CD4-positive, CD25-positive, alpha-beta regulatory T cell (primary cell): Measurements from ENCODE around the gene ZNF208. TPM values are rescaled to one million over a fixed set of nuclear protein-coding genes. Genes with fewer than 3 reads are reported as not detected.
A peak's percentile ranks its signal among the peaks of the same experiment; 100 is the strongest.
"Not testable (repeated sequence)": the region's sequence is repeated elsewhere in the genome, so short reads cannot be mapped to it uniquely, and the experiment has no call there.

Source experiments
- ATAC-seq, 2 donors: fragments of 150-1000 bp; cut with Tn5 transposase; one replicate each; pipeline ENCODE4 v1.10.0; 2021; ENCODE audit warnings: low read depth in 2 of 2, moderate number of reproducible peaks in 2 of 2, moderate library complexity in 1 of 2
- DNase-seq, 3 donors: peaks; one replicate each; pipeline versions ENCODE4 v3.0.0 to v3.0.0-alpha.2; 2012 to 2022; ENCODE audit warnings: mixed read lengths in 1 of 3
- H3K27ac ChIP-seq: one replicate; pipeline ENCODE4 v1.7.0; 2013; ENCODE audit warnings: mild to moderate bottlenecking, low read length; ENCODE audit not compliant: insufficient read depth, poor library complexity, severe bottlenecking
- H3K27me3 ChIP-seq: one replicate; pipeline ENCODE4 v1.7.0; 2013; ENCODE audit warnings: low read length; ENCODE audit not compliant: control insufficient read depth, insufficient read depth
- H3K36me3 ChIP-seq: one replicate; pipeline ENCODE4 v1.7.0; 2013; ENCODE audit warnings: mild to moderate bottlenecking, low read length, moderate library complexity; ENCODE audit not compliant: control insufficient read depth, insufficient read depth
- H3K4me1 ChIP-seq: 2 replicates; pipeline ENCODE4 v1.7.0; 2013; ENCODE audit warnings: mild to moderate bottlenecking, low read length; ENCODE audit not compliant: insufficient read depth, control insufficient read depth, poor library complexity, severe bottlenecking
- H3K4me3 ChIP-seq: one replicate; pipeline ENCODE4 v1.7.0; 2013; ENCODE audit warnings: low read depth, mild to moderate bottlenecking, low read length, moderate library complexity
- H3K9me3 ChIP-seq, 2 experiments: 1 replicate in 1 of 2; 2 replicates in 1 of 2; pipeline ENCODE4 v1.7.0; 2013; ENCODE audit warnings: low read length in 2 of 2, mild to moderate bottlenecking in 1 of 2, moderate library complexity in 1 of 2; ENCODE audit not compliant: control insufficient read depth in 2 of 2
- H3K27ac Mint-ChIP-seq, 3 donors: one replicate each; pipeline ENCODE4 v1.8.0; 2020 to 2022; ENCODE audit warnings: mild to moderate bottlenecking in 3 of 3, mixed read lengths in 3 of 3, moderate library complexity in 2 of 3
- H3K27me3 Mint-ChIP-seq: one replicate; pipeline ENCODE4 v1.8.0; 2022; ENCODE audit warnings: mild to moderate bottlenecking, mixed read lengths
- H3K36me3 Mint-ChIP-seq: one replicate; pipeline ENCODE4 v1.8.0; 2020; ENCODE audit warnings: mixed read lengths
- H3K4me1 Mint-ChIP-seq, 4 donors: one replicate each; pipeline ENCODE4 v1.8.0; 2020 to 2022; ENCODE audit warnings: mixed read lengths in 4 of 4, mild to moderate bottlenecking in 1 of 4
- H3K4me3 Mint-ChIP-seq, 4 donors: one replicate each; pipeline ENCODE4 v1.8.0; 2020 to 2022; ENCODE audit warnings: mild to moderate bottlenecking in 4 of 4, mixed read lengths in 4 of 4, moderate library complexity in 3 of 4
- H3K9me3 Mint-ChIP-seq, 7 donors: one replicate each; pipeline ENCODE4 v1.8.0; 2020 to 2022; ENCODE audit warnings: mixed read lengths in 7 of 7, mild to moderate bottlenecking in 3 of 7, moderate library complexity in 2 of 7
- polyA plus RNA-seq, 4 donors: library from polyadenylated mRNA; unstranded; fragments of 300-500 nt; fragmentation: Illumina TruSeq; gene quantifications; one replicate each; pipeline ENCODE4 v1.2.3, GENCODE V29; 2021
- total RNA-seq: library from RNA; stranded (reverse); gene quantifications from one replicate; pipeline ENCODE4 v1.2.3, GENCODE V29; 2022

ZNF208 gene
- total and polyA plus RNA-seq, 5 donors from 2014 or later = 0.47 to 1.3 (median 0.88) TPM; not detected in 1

DNA sequence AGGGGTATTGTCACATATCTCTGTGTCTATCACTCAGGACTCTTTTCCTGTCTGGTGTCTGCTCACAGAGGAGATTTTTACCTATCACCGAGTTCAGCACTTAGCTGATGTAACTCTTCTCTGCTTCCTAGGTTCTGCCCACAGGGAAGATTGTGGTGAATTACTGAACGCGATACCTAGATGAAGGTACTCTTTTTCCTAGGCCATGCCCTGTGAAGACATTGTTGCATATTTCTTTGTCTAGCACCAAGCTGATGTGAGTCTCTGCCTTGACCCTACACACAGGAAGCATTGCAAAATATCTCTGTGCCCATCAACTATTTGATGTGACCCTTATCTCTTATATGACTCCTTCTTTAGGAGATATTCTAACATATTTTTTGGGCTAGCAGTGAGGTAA, 102.7 kb downstream of the ZNF208 start:
- no peaks in the 10 kb centered on the region for H3K36me3 Mint-ChIP-seq
- H3K4me1 Mint-ChIP-seq = no peaks in the 10 kb centered on the region
- no peak for DNase-seq
- Histone ChIP-seq H3K36me3 (no peaks in the 10 kb centered on the region), H3K4me1 (no peaks in the 10 kb centered on the region), H3K4me3 (no peak overlapping the region), H3K27ac (no peak overlapping the region), H3K9me3 (peaks cover 8 to 12% of the 10 kb centered on the region in 2 experiments), H3K27me3 (no peaks in the 10 kb centered on the region)
- H3K27ac Mint-ChIP-seq = no peak overlapping the region
- ATAC-seq = no peak
- H3K27me3 Mint-ChIP-seq = no peaks in the 10 kb centered on the region
- peaks cover 3 to 41% (median 9%) of the 10 kb centered on the region in 7 donors for H3K9me3 Mint-ChIP-seq
- no peak overlapping the region for H3K4me3 Mint-ChIP-seq

DNA sequence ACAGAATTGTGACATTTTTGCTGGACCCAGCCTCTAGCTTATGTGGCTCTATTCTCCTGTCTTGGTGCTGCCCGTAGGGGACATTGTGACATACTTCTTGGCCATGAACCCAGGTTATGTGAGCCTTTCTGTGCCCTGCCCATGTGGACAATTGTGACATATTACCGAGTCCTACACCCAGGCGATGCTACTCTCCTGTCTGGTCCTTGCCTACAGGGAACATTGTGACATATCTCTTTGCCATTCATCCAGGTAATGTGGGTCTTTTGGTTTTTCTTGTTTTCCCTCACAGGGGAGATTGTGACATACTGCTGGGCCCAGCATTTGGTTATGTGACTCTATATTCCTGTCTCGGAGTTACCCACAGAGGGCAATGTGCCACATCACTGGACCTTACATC, 103.2 kb downstream of the ZNF208 start:
- Histone ChIP-seq H3K27me3 (no peaks in the 10 kb centered on the region), H3K4me1 (no peaks in the 10 kb centered on the region), H3K9me3 (peaks cover 8 to 12% of the 10 kb centered on the region in 2 experiments), H3K36me3 (no peaks in the 10 kb centered on the region), H3K27ac (no peak overlapping the region), H3K4me3 (no peak overlapping the region)
- Mint-ChIP-seq H3K4me1 (no peaks in the 10 kb centered on the region), H3K27me3 (no peaks in the 10 kb centered on the region), H3K4me3 (no peak overlapping the region), H3K36me3 (no peaks in the 10 kb centered on the region), H3K9me3 (peaks cover 2 to 41% (median 9%) of the 10 kb centered on the region in 7 donors), H3K27ac (no peak overlapping the region)
- DNase-seq (no peak), ATAC-seq (no peak)

DNA sequence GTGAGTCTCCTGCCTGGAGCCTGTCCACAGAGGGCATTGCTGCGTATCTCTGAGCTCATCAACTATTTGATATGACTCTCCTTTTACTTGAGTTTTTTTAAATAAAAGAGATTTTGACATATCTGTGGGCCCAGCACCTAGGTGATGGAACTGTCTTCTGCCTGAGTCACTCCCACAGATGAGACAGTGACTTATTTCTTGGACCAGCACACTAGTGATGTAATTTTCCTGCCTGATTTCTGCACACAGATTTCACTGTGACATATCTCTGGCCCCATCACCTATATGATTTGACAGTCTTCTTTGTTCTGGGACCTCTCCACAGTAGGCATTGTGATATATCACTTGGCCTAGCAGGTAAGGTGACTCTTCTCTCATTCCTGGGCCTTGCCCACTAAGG, 108.2 kb downstream of the ZNF208 start:
- ATAC-seq (no peak), DNase-seq (no peak)
- Histone ChIP-seq H3K36me3 (no peaks in the 10 kb centered on the region), H3K27ac (no peak overlapping the region), H3K4me3 (no peak overlapping the region), H3K9me3 (peaks cover 6 to 12% of the 10 kb centered on the region in 2 experiments), H3K27me3 (no peaks in the 10 kb centered on the region), H3K4me1 (no peaks in the 10 kb centered on the region)
- Mint-ChIP-seq H3K9me3 (peaks cover 5 to 32% (median 9%) of the 10 kb centered on the region in 7 donors), H3K27ac (no peak overlapping the region), H3K36me3 (no peaks in the 10 kb centered on the region), H3K27me3 (no peaks in the 10 kb centered on the region), H3K4me1 (no peaks in the 10 kb centered on the region), H3K4me3 (no peak overlapping the region)

DNA sequence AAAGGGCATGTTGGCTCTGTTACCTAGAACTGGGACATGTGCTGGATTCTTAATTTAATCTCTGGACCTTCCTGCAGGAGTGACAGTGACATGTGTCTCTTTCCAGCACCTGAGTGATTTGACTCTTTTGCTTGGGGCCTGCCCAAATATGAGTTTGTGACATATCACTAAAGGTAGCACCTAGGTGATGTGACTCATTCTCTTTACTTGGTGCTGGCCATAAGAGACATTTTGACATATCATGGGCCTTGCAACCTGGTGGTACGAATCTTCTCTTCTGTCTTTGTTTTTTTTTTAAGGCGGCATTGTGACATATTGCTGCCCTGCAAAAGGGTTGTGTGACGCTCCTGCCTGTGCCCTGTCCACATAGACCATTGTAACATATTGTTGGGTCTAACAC, 108.9 kb downstream of the ZNF208 start:
- H3K9me3 Mint-ChIP-seq = peaks cover 5 to 37% (median 12%) of the 10 kb centered on the region in 7 donors
- DNase-seq (no peak), ATAC-seq (no peak)
- Histone ChIP-seq H3K4me1 (no peaks in the 10 kb centered on the region), H3K27me3 (no peaks in the 10 kb centered on the region), H3K36me3 (no peaks in the 10 kb centered on the region), H3K4me3 (no peak overlapping the region), H3K27ac (no peak overlapping the region), H3K9me3 (peaks cover 6 to 12% of the 10 kb centered on the region in 2 experiments)
- H3K4me1 Mint-ChIP-seq = no peaks in the 10 kb centered on the region
- H3K36me3 Mint-ChIP-seq = no peaks in the 10 kb centered on the region
- H3K27me3 Mint-ChIP-seq = no peaks in the 10 kb centered on the region
- no peak overlapping the region for H3K4me3 Mint-ChIP-seq
- no peak overlapping the region for H3K27ac Mint-ChIP-seq

DNA sequence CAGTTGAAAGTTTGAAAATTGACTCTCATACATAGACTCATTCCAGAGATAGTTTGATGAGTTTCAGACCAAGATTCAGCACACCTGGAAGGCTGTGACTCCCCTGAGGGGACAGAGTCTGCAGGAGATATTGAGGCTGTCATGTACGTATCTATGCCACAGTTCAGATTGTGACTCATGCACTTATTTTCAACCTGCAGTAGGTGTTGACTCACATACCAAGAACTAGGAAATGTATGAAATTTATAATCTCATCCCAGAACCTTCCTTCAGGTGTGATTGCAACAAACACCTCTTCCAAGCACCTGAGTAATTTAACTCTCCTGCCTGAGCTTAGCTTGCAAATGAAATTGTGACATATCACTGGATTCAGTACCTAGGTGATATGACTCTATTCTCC, 110.3 kb downstream of the ZNF208 start:
- ATAC-seq = no peak
- H3K36me3 Mint-ChIP-seq = no peaks in the 10 kb centered on the region
- Histone ChIP-seq H3K9me3 (peaks cover 4 to 5% of the 10 kb centered on the region in 2 experiments), H3K4me1 (no peaks in the 10 kb centered on the region), H3K4me3 (no peak overlapping the region), H3K27me3 (no peaks in the 10 kb centered on the region), H3K27ac (no peak overlapping the region), H3K36me3 (no peaks in the 10 kb centered on the region)
- no peak overlapping the region for H3K27ac Mint-ChIP-seq
- peaks cover 4 to 35% (median 11%) of the 10 kb centered on the region in 7 donors for H3K9me3 Mint-ChIP-seq
- H3K4me3 Mint-ChIP-seq = no peak overlapping the region
- DNase-seq = no peak
- H3K27me3 Mint-ChIP-seq = no peaks in the 10 kb centered on the region
- H3K4me1 Mint-ChIP-seq = no peaks in the 10 kb centered on the region

DNA sequence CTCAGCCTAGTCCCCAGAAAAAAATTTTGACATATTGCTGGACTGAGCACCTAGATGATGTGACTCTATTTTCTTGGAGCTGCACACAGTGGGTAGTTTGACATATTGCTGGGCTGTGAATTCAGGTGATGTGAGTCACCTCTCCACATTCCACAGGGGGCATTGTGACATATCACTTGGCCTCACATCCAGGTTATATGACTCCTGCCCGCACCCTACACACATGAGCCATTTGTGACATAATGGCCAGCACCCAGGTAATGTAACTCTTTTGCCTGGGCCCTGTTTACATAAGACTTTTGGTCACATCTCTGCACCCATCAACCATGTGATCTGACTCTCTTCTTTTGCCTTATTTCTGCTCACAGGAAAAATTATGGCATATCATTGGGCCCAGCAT, 119.7 kb downstream of the ZNF208 start:
- Histone ChIP-seq H3K4me1 (no peaks in the 10 kb centered on the region), H3K9me3 (no peaks in the 10 kb centered on the region), H3K27me3 (no peaks in the 10 kb centered on the region), H3K27ac (no peak overlapping the region), H3K36me3 (no peaks in the 10 kb centered on the region), H3K4me3 (no peak overlapping the region)
- Mint-ChIP-seq H3K36me3 (no peaks in the 10 kb centered on the region), H3K4me3 (no peak overlapping the region), H3K27ac (no peak overlapping the region), H3K9me3 (peaks cover 0 to 17% (median 6%) of the 10 kb centered on the region in 7 donors), H3K4me1 (peaks cover 0 to 4% (median 0%) of the 10 kb centered on the region in 4 donors), H3K27me3 (no peaks in the 10 kb centered on the region)
- ATAC-seq (no peak), DNase-seq (no peak)

DNA sequence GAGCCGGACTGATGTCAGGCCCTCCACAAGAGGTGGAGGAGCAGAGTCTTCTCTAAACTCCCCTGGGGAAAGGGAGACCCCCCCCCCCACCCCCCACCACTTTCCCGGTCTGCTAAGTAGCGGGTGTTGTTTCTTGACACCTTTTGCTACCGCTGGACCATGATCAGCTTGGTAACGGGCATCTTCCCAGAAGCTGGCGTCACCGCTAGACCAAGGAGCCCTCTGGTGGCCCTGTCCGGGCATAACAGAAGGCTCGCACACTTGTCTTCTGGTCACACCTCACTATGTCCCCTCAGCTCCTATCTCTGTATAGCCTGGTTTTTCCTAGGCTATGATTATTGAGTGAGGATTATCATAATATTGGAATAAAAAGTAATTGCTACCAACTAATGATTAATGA, 120.7 kb downstream of the ZNF208 start:
- H3K27ac ChIP-seq, H3K4me1 ChIP-seq, H3K4me3 Mint-ChIP-seq, H3K36me3 ChIP-seq, H3K27ac Mint-ChIP-seq, H3K36me3 Mint-ChIP-seq, H3K9me3 ChIP-seq, H3K9me3 Mint-ChIP-seq, H3K4me3 ChIP-seq, H3K4me1 Mint-ChIP-seq, H3K27me3 Mint-ChIP-seq, ATAC-seq, H3K27me3 ChIP-seq: not testable (repeated sequence)
- DNase-seq = peak in 1 of 3 donors; percentile 18

DNA sequence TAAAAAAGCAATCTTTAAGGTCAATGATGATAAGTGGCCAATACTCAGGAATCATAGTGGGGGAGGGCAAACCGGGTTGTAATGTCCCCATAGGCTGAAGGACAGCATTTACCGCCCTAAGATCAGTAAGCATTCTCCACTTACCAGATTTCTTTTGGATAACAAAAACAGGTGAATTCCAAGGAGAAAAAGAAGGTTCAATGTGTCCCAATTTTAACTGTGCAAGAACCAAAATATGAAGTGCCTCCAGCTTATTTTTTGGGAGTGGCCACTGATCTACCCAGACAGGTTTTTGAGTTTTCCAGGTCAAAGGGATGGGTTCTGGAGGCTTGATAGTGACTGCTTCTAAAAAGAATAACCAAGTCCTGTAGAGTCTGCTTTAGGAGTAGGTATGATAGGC, 125.2 kb downstream of the ZNF208 start:
- H3K27ac ChIP-seq, H3K4me1 Mint-ChIP-seq, H3K9me3 ChIP-seq, H3K4me1 ChIP-seq, H3K27ac Mint-ChIP-seq, H3K27me3 Mint-ChIP-seq, ATAC-seq, DNase-seq, H3K36me3 ChIP-seq, H3K36me3 Mint-ChIP-seq, H3K4me3 Mint-ChIP-seq, H3K27me3 ChIP-seq, H3K9me3 Mint-ChIP-seq, H3K4me3 ChIP-seq: not testable (repeated sequence)
